ENCODE results near the gene SELENOI.

Gene SELENOI

GRCh38 chr2:26435106-26435505 lies 89.2 kb downstream of the SELENOI start:
- Mint-ChIP-seq H3K27ac (no peak overlapping the region), H3K9me3 (no peaks in the 10 kb centered on the region)
- ATAC-seq, result no peak

DNA sequence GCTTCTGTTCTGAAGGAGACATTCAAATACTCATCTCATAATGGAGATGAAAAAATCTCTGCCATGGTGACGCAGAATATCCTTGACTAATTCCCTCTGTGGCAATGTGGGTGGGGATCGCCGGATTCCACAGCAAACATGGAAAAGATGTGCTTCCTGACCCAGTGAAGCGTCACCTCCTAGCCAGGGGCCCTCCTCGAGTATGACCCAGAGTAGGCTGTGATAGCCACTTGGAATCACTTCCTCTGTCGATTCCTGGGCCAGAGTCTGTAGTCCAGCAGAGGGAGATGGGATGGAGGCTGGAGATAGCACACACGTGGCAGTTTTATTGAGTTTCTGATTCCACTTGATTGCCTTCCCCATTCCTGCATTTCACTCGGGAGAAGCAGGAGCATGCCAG lies 92.6 kb downstream of the SELENOI start:
- peaks cover 9% of the 10 kb centered on the region for H3K27me3 Mint-ChIP-seq
- no peaks in the 10 kb centered on the region for H3K9me3 Mint-ChIP-seq
- no peak for ATAC-seq
- H3K4me3 Mint-ChIP-seq, result no peak overlapping the region
- no peaks in the 10 kb centered on the region for H3K4me1 Mint-ChIP-seq
- H3K36me3 Mint-ChIP-seq, result no peaks in the 10 kb centered on the region
- no peak overlapping the region for H3K27ac Mint-ChIP-seq

More at GRCh38 chr2:26435106-26435505, 89.2 kb downstream of the SELENOI start:
- no peaks in the 10 kb centered on the region for H3K36me3 Mint-ChIP-seq
- no peaks in the 10 kb centered on the region for H3K4me1 Mint-ChIP-seq
- peaks cover 14% of the 10 kb centered on the region for H3K27me3 Mint-ChIP-seq
- H3K4me3 Mint-ChIP-seq, result no peak overlapping the region

- no peak for ATAC-seq
- Mint-ChIP-seq H3K4me3 (no peak overlapping the region), H3K27me3 (peaks cover 9% of the 10 kb centered on the region), H3K4me1 (no peaks in the 10 kb centered on the region), H3K27ac (no peak overlapping the region), H3K9me3 (no peaks in the 10 kb centered on the region), H3K36me3 (no peaks in the 10 kb centered on the region)
Observed at GRCh38 chr2:26438926-26439325, 93.0 kb downstream of the SELENOI start.

DNA sequence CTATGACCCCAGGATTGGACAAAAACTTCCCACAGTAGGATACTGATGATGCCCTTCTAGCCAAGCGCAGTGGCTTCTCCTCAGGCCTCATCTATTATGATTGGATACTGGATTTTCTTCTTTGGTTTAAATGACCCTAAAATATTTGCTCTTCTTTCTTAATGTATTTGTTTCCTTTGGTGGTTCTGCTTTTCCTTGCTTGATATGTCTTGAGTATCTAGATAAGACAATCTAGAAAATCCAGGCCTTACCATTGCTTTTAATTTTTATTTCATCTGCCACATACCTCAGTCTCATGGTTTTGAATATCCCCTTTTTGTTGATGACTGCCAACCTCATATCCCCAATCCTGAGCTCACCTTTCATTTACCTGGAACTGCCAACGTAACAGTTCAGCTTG lies 96.4 kb downstream of the SELENOI start:
- Mint-ChIP-seq H3K27ac (no peak overlapping the region), H3K4me1 (no peaks in the 10 kb centered on the region), H3K4me3 (no peak overlapping the region), H3K27me3 (peaks cover 9% of the 10 kb centered on the region), H3K9me3 (no peaks in the 10 kb centered on the region), H3K36me3 (no peaks in the 10 kb centered on the region)
- no peak for ATAC-seq

DNA sequence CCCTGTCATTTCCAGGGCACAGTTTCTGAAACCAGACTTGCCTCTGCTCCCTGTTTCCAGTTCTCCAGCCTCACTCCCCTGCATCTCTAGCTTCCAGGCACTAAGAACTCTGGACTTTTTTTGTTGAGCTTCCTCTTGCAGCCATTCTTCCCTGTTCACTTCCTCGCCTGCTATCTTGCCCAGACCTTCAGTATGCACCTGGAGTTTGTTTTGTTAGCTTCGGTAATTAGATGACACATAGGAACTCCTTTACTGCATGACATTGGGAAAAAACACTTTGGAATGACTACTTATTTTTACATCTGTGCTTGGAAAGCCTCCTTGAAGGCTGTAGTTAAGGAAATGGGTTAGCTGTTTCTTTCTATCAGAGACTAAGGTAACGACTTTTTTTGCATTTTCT lies 96.8 kb downstream of the SELENOI start:
- Mint-ChIP-seq H3K4me3 (no peak overlapping the region), H3K27me3 (peaks cover 9% of the 10 kb centered on the region), H3K4me1 (no peaks in the 10 kb centered on the region), H3K9me3 (no peaks in the 10 kb centered on the region), H3K36me3 (no peaks in the 10 kb centered on the region), H3K27ac (no peak overlapping the region)
- no peak for ATAC-seq

- H3K27ac Mint-ChIP-seq, result no peak overlapping the region
- no peak overlapping the region for H3K4me3 Mint-ChIP-seq
- peaks cover 14% of the 10 kb centered on the region for H3K27me3 Mint-ChIP-seq
- ATAC-seq, result no peak
- no peaks in the 10 kb centered on the region for H3K9me3 Mint-ChIP-seq
- no peaks in the 10 kb centered on the region for H3K36me3 Mint-ChIP-seq
- no peaks in the 10 kb centered on the region for H3K4me1 Mint-ChIP-seq
Observed at GRCh38 chr2:26444236-26444635, 98.3 kb downstream of the SELENOI start.
